Ovary (tissue), 9 donors: ENCODE results near the gene IGFBP3. TPM values are rescaled to one million over a fixed set of nuclear protein-coding genes. Genes with fewer than 3 reads are reported as not detected.

Experiments used
- DNase-seq, 5 donors: peaks; one replicate each; pipeline ENCODE4 v3.0.0-alpha.2; 2019 to 2020
- H3K27ac ChIP-seq, 2 donors: fragments of 200-600 bp; one replicate each; pipeline versions ENCODE4 v1.5.1 to v1.8.0; 2019 to 2022
- H3K27me3 ChIP-seq: fragments of 200-600 bp; one replicate; pipeline ENCODE4 v1.8.0; 2022
- H3K36me3 ChIP-seq: fragments of 200-600 bp; sonication (generic); one replicate; pipeline ENCODE4 v1.5.1; 2019
- H3K4me1 ChIP-seq: one replicate; pipeline ENCODE4 v1.8.1; 2013; ENCODE audit warnings: mild to moderate bottlenecking, moderate library complexity; ENCODE audit not compliant: insufficient read depth
- H3K4me3 ChIP-seq: fragments of 200-600 bp; sonication (generic); one replicate; pipeline ENCODE4 v1.5.1; 2017
- H3K9me3 ChIP-seq, 2 donors: fragments of 200-600 bp in 1 of 2; sonication (generic) in 1 of 2; one replicate each; pipeline versions ENCODE4 v1.5.1 to v1.8.1; 2013 to 2019; ENCODE audit warnings: mild to moderate bottlenecking in 1 of 2, moderate library complexity in 1 of 2
- EP300 ChIP-seq: sonication (generic); formaldehyde crosslinking; IDR thresholded peaks from one replicate; pipeline ENCODE4 v1.6.1; 2017; ENCODE audit warnings: antibody characterized with exemption
- POLR2A ChIP-seq: fragments of 450-650 bp; IDR thresholded peaks from one replicate; pipeline ENCODE4 v1.6.1; 2017; ENCODE audit warnings: antibody characterized with exemption, mild to moderate bottlenecking, moderate library complexity
- WGBS, 3 donors: extraction: QIAGEN DNeasy Blood & Tissue Kit in 1 of 3; methylation state at CpG; one replicate each; pipeline versions ENCODE4 v1.1.5 to v1.1.7; 2013 to 2017; 5-methylcytosine and 5-hydroxymethylcytosine counted together
- intact Hi-C, 4 donors: fragments of 100-400 bp; cut with DNase I; formaldehyde crosslinking; loops; one replicate each; pipeline versions ENCODE4 v1.11.0 to v1.15.1; 2022 to 2023
- polyA plus RNA-seq, 2 donors: library from polyadenylated mRNA; stranded (reverse); fragments of 200-250 nt in 1 of 2; fragments of 350-450 nt in 1 of 2; fragmentation: Illumina TruSeq in 1 of 2; extraction: RNeasy Lipid Tissue Mini Kit (QIAGEN cat#74804) in 1 of 2; gene quantifications; one replicate each; pipeline ENCODE4 v1.2.3, GENCODE V29; 2013 to 2014
- total RNA-seq, 7 donors: library from RNA; depleted of rRNA in 2 of 7; stranded (reverse); fragments of >200 nt in 2 of 7; fragmentation: NEBNext Ultra II Directional in 3 of 7; extraction: Animal tissue kit (Norgen Biotek cat#: 25700) in 3 of 7; gene quantifications; one replicate each; pipeline versions ENCODE4 v1.1.0 to v1.2.4, GENCODE V29; 2016 to 2023
- TF ChIP-seq, protein P1 (sequence below), 3 donors: fragments of 450-650 bp in 2 of 3; fragments of 200-600 bp in 1 of 3; IDR thresholded peaks; one replicate each; pipeline versions ENCODE4 v1.5.1 to v1.8.0; 2016 to 2022; ENCODE audit warnings: antibody characterized with exemption in 3 of 3, mild to moderate bottlenecking in 1 of 3
- donor health status: DM: no; HTN: no; CAD: no; lungs with moderate emphysema.
- donor health status: DM: no; HTN: no; CAD: no.
- donor health status: Bipolar disorder and iron deficiency.
- donor health status: DM: yes; HTN: yes; CAD: no.
- donor health status: DM: no; HTN: no; CAD: no.
- donor health status: DM: yes; HTN: yes; CAD: no.

IGFBP3 gene
- total and polyA plus RNA-seq, 9 donors: 51.6 to 648 (median 174) TPM

DNA sequence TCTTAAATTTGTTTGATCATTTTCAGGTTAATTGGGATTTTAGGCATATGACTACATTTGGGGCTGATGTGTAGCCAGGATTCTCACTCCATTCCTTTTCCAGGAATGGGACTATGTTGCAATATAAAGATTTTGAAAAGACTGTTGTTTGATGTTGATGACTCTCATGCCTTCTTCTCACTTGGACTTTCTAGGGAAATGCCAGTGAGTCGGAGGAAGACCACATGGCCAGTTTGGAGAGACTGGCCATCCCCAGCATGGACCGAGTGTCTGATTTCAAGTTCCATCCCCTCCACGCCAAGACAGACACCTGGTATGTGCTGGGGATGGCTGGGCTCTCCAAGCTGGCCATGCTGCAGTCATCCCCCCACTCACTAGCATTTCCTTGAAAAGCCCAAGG, 5.5 kb downstream of the IGFBP3 start:
- H3K27ac ChIP-seq: no peak overlapping the region
- H3K9me3 ChIP-seq: no peaks in the 10 kb centered on the region
- TF ChIP-seq, protein P1, sequence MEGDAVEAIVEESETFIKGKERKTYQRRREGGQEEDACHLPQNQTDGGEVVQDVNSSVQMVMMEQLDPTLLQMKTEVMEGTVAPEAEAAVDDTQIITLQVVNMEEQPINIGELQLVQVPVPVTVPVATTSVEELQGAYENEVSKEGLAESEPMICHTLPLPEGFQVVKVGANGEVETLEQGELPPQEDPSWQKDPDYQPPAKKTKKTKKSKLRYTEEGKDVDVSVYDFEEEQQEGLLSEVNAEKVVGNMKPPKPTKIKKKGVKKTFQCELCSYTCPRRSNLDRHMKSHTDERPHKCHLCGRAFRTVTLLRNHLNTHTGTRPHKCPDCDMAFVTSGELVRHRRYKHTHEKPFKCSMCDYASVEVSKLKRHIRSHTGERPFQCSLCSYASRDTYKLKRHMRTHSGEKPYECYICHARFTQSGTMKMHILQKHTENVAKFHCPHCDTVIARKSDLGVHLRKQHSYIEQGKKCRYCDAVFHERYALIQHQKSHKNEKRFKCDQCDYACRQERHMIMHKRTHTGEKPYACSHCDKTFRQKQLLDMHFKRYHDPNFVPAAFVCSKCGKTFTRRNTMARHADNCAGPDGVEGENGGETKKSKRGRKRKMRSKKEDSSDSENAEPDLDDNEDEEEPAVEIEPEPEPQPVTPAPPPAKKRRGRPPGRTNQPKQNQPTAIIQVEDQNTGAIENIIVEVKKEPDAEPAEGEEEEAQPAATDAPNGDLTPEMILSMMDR (IDR thresholded peaks at IDR 0.05): no peak
- TF ChIP-seq POLR2A (no peak), EP300 (no peak)
- no peaks in the 10 kb centered on the region for H3K4me1 ChIP-seq
- H3K36me3 ChIP-seq: no peaks in the 10 kb centered on the region
- intact Hi-C loops: loop anchor here in 3 of 4 donors (2.0 to 10.0 kb wide), 3 partner anchors 1259 to 1342 kb away; no protein-coding TSS in a partner anchor
- 87 to 94% (median 88%) methylated on average over 3 of the region's 3 CpGs for WGBS, 3 donors
- no peaks in the 10 kb centered on the region for H3K27me3 ChIP-seq
- no peak overlapping the region for H3K4me3 ChIP-seq
- no peak for DNase-seq

DNA sequence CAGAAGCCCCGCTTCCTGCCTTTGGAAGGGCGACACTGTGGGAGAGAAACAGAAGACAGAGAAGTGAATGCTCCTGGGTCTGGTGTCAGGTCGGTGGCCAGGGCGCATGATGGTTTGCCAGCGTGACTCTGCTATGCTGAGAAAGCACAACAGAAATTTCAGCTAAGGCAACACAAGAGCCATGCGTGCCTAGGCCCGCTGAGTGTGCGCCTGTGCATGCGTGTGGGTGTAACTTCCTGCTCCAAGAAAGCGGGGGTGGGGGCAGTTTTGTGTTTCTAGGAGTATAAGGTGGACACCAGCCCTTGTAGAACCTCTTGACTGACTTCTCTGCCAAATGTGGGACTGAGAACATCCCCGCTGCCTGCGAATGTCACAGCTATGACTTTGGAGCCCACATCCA, 6.2 kb downstream of the IGFBP3 start:
- intact Hi-C loops: loop anchor here in 2 of 4 donors (5.0 to 10.0 kb wide), 2 partner anchors 1330 to 1342 kb away; no protein-coding TSS in a partner anchor

DNA sequence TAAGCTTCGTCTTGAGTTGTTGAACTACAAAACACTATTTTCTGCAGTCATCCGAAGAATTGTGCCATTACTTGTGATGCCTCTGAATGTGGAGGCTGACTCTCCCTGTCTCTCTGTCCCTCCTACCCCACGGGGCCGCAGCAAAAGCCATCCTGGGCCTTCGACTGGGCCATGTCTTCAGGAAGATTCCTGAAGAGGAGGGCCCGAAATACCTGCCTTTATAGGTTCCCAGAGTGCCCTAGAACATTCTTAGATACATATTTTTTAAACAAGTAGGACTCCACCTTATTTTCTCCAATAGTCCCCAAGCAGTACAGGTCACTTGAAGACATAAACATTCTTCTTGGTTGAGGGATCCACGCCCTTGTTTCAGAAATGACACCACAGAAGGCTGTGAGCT, 8.1 kb downstream of the IGFBP3 start:
- no peak overlapping the region for H3K4me3 ChIP-seq
- no peaks in the 10 kb centered on the region for H3K4me1 ChIP-seq
- DNase-seq: no peak
- intact Hi-C loops: loop anchor here in 1 of 4 donors (10.0 kb wide), 1 partner anchor 1332 kb away; no protein-coding TSS in a partner anchor
- 92 to 97% (median 97%) methylated on average over 7 of the region's 7 CpGs for WGBS, 3 donors
- no peaks in the 10 kb centered on the region for H3K27me3 ChIP-seq
- no peak overlapping the region for H3K27ac ChIP-seq
- TF ChIP-seq POLR2A: no peak
- TF ChIP-seq, protein P1 (IDR thresholded peaks at IDR 0.05): no peak
- no peak for TF ChIP-seq EP300
- H3K36me3 ChIP-seq: no peaks in the 10 kb centered on the region
- H3K9me3 ChIP-seq: no peaks in the 10 kb centered on the region

More for the DNA sequence above, 6.2 kb downstream of the IGFBP3 start:
- DNase-seq: no peak
- Histone ChIP-seq H3K27ac (no peak overlapping the region), H3K9me3 (no peaks in the 10 kb centered on the region), H3K4me1 (no peaks in the 10 kb centered on the region), H3K36me3 (no peaks in the 10 kb centered on the region), H3K27me3 (no peaks in the 10 kb centered on the region), H3K4me3 (no peak overlapping the region)
- WGBS, 3 donors: 96 to 99% (median 96%) methylated on average over 12 of the region's 12 CpGs
- TF ChIP-seq POLR2A (no peak), EP300 (no peak)
- TF ChIP-seq, protein P1 (IDR thresholded peaks at IDR 0.05): no peak

DNA sequence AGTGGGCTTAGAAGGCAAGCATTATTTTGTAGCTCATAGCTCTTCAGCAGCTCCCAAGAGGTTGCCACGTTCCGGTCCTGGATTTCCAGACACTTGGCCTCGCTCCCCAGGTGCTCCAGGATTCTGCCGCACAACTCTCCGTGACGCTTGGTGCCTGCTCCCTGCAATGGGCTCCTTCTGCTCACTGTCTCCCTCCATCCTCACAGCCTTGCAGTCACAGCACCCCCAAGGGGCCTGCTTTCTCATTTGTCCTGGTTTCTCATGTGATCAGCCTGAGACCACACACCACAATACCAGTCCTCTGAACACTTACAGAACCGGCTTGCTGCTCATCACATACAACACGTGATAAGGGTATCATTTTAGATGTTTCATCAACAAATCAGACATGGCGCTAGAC, 9.8 kb downstream of the IGFBP3 start:
- no peak for DNase-seq
- Histone ChIP-seq H3K27ac (no peak overlapping the region), H3K27me3 (no peaks in the 10 kb centered on the region), H3K9me3 (no peaks in the 10 kb centered on the region), H3K4me3 (no peak overlapping the region), H3K36me3 (no peaks in the 10 kb centered on the region), H3K4me1 (no peaks in the 10 kb centered on the region)
- TF ChIP-seq EP300 (no peak), POLR2A (no peak)
- TF ChIP-seq, protein P1 (IDR thresholded peaks at IDR 0.05): no peak
- intact Hi-C loops: loop anchor here in 1 of 4 donors (10.0 kb wide), 1 partner anchor 1333 kb away; no protein-coding TSS in a partner anchor
- 89 to 94% (median 92%) methylated on average over 9 of the region's 9 CpGs for WGBS, 3 donors
